Stimulated activated CD4-positive, alpha-beta T cell treated with anti-CD3 and anti-CD28 coated beads, Interleukin-4, amount 100 ng/mL, for 4 hours (primary cell): ENCODE data around the gene PARM1.
"Not testable (repeated sequence)": the region's sequence is repeated elsewhere in the genome, so short reads cannot be mapped to it uniquely, and the experiment has no call there.

ENCODE experiments used
- DNase-seq, 2 experiments: peaks; one replicate each; pipeline ENCODE4 v3.0.0-alpha.2; 2020

PARM1 gene

DNA sequence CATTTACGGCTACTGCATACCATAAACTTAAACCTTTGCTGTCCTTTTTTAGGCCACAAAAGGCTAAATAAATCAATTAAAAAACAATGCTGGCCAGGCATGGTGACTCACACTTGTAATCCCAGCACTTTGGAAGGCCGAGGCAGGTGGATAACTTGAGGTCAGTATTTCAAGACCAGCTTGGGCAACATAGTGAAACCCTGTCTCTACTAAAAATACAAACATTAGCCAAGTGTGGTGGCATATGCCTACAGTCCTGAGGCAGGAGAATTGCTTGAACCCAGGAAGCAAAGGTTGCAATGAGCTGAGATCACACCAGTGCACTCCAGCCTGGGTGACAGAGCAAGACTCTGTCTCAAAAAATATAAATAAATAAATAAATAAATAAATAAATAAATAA, 61.5 kb downstream of the PARM1 start:
- not testable (repeated sequence) for DNase-seq

DNA sequence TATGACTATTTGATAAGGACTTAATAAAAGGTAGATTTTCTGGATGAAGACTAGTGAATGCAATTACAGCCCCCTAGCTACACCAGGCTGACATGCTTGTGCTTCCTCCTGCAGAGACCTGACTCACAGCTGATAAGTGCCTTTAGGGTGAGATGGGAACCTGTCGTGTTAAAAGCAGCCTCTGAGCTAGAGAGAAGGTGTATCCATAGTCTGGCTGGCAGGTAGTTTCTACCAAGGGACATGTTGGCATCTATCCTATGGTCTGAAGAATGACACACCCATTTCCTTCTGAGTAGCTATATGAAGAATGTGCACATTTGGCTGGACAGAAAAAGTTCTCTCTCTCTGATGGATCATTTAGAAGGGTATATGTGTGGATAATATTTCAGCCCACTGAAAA, 64.1 kb downstream of the PARM1 start:
- DNase-seq, result no peak

DNA sequence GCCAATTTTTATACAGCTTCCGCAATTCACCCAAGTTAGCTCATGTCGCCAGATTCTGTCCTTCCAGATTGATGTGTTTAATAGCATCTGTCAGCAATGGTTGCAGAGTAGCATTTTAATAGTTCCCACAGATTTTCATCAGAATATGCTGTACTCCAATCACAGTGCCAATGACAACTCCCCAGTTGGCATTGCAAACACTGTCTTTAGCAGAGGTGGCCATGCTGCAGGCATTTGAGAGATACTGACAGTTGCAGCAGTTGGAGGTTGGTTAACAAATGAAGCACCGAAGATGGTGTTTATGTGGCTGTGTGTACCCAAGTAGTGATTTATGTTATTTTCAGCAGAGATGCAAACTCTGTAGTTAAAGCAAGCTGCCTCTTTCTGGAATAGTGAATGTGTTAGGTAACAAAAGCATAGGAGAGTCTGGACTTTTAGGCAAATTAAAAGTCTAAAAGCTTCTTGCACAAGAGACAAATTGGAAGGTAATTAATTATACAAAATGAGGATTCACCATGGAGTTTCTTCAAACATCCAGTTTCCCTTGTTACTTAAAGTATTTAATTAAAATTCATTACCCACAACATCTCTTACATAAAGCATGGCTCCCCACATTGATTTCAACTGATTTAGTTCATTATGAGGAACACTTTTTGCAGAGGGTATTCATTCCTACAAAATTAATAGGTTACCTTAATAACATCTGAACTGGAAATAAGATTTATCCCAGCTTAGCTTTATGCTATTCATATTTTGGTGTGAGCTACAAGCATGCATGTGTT, 65.2 kb downstream of the PARM1 start:
- no peak for DNase-seq

- no peak for DNase-seq
These were observed 66.9 kb downstream of the PARM1 start for GRCh38 chr4:74999714-75000309.

GRCh38 chr4:75001871-75002270, 69.0 kb downstream of the PARM1 start:
- no peak for DNase-seq

DNA sequence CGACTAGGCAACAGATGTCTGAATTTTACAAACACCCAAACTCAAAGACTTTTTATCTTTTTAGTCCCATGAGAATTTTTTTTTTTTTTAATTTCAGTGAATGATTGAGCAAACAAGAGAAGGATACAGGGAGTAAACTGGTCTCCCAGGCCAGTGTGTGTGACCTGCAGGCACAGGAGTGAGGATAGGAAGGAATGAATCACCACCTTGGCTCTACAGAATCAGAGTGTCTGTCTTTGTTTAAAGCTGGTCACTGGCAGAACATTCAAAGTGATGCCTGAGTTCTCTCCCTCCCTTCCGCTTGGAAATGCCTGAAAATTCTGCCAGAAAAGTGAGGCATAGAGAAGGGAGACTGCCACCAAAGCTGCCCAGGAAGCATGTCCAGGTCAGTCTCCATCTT, 69.5 kb downstream of the PARM1 start:
- DNase-seq, result no peak

DNA sequence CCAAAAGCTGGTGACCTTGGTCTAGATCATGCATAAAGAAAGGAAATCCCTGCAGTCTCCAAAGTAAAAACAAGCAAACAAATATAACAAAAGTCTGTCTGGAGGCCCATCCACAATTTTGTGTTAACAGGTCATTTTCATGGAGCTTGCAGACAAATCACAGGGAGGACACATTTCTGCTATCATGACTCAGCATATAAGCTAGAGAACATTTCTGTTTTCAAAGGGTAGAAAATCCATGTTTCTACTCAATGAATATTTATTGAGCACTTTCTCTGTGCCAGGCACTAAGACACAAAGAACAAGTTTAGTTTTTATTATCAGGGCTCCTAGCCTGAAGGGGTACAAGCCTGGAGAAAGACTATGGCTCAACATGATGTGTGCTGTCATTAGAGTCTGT, 71.1 kb downstream of the PARM1 start:
- DNase-seq, result no peak

- DNase-seq, result no peak
These were observed 72.1 kb downstream of the PARM1 start for GRCh38 chr4:75004755-75005668.

- DNase-seq, result no peak
These were observed 72.8 kb downstream of the PARM1 start for GRCh38 chr4:75005727-75006126.

GRCh38 chr4:75007891-75008290, 75.0 kb downstream of the PARM1 start:
- DNase-seq, result no peak

- DNase-seq, result no peak
These were observed 76.2 kb downstream of the PARM1 start for GRCh38 chr4:75009138-75009537.

GRCh38 chr4:75011131-75011795, 78.3 kb downstream of the PARM1 start:
- DNase-seq, result no peak

DNA sequence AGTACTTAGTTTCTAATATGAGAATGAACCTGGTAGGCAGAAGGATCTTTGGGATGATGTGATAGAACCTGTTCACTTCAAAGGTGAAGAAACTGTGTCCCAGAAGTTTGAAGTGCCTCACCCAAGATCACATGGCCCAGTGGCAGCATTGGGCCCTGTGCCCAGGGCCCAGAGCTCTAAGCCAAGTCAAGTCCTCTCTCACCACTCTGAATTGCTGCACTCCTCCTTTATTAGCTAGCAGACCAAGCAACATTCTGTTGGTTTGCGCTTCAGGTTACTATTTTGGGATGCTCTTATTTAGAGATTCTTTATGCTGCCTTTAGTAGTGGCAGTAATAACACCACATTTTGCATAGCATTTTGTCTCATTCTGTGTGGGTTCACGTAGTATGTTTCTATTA, 82.7 kb downstream of the PARM1 start:
- DNase-seq, result no peak

GRCh38 chr4:75016472-75016871, 83.6 kb downstream of the PARM1 start:
- no peak for DNase-seq

DNA sequence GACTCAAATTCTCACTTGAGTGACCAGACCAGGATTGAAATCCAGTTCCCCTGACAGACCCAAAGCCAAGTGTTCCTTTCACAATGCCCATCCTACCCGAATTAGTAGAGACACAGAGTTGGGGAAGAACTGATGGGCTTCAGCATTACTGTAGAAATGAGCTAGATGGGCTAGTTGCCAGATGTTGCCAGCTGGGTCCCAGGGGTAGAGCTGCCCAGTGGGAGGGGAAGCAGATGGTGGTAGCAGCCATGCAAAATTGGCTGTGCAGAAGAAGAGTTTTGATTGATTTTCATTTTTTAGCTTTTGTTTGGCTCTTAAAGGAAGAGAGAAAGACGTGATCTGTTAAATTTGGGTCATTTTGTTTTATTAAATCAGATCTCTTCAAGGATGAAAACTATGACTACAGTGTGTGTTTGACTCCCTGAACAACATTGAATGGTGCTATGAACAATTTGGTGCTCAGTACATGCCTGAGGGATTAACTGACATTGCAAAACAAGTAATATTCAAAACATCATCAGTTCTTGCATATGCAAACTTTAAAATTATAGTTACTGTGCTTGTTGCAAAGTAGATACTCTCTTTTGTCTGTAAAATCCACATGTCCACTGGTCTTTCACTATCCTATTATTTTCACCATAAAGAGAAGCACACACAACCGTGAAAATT, 86.0 kb downstream of the PARM1 start:
- DNase-seq, result no peak

DNA sequence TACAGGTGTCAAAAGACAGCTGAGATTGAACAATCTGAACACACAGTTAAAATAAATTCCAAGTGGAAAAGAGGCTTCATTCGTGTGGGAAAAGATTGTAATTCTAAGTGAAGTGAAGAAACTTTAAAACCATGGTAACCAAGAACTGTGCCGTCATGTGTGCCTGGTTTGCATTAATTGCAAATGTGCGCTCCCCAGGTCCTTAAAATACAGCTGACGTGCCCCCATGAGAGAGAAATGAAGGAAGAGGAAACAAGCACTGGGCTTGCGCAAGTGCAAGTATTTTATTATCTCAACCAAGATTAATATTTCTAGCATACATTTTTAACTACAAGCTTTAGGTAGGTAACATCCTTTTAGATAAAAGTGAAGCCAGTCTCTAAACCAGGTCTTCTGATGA, 92.5 kb downstream of the PARM1 start:
- DNase-seq, result no peak

DNA sequence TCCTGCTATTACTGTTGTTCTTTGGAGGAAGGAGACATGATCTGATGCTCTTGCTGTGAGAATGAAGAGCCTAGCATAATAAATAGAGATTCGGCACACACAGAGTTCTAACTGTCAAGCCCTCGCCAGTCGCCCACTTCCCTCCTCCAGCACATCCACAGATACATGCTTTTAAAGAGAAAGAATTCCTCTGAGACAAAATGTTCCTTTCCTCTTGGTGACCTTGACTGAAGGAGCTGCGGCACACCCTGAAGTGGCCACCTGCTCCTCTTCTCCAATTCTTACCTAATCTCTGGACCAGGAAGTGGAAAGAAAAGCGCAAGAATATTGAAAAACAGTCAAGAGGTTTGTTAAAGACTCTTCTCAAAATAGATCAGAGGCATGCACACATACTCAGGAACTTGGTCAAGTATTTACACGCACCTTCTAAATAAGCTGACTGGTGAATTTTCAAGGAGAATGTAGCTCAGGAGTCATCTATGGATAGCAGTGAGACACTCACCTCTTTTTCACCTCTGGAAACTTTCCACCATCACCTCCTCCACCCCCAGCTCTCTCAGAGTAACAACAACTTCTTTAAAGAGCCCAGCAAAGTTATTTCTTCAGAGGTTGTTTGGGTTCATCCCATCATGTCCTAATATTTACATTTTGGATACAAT, 95.4 kb downstream of the PARM1 start:
- no peak for DNase-seq

DNA sequence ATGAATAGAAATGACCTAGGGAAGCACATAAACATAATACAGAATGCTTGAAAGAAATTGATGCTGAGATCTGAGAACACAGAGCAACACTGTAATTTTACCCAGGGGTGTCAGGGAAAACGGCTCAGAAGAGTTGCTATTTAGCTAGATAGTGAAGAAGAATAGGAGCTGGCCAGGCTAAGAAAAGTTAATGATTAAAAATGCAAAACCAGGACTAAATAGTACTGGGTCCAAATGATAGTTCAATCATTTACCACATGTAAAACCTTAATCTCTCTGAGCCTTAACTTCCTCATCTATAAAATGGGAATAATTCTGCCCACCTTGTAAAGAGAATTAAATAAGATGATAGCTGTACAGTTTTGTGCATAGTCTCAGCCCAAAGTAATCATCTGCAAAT, 97.1 kb downstream of the PARM1 start:
- DNase-seq, result no peak

GRCh38 chr4:75030649-75031235, 97.8 kb downstream of the PARM1 start:
- no peak for DNase-seq

- DNase-seq, result no peak
These were observed 98.9 kb downstream of the PARM1 start for GRCh38 chr4:75031775-75032174.

GRCh38 chr4:75034523-75034922, 101.6 kb downstream of the PARM1 start:
- DNase-seq, result no peak

DNA sequence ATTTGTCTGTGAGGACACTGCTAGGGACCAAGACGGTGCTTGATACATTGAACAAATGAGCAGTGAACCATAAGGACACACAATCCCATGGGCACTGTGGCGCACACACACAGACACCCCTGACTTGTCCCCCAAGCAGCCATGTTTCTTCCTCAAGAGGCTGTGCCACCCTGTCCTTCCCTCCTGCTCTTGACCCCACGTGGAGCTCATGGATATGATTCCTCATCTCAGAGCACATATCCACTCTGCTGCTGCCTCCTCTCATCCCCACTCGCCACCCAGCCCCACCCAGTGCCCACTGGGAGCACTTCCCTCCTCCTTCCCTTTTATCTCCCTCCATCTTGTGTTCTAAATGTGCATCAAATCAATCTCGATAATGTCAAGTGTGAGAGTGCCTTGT, 102.4 kb downstream of the PARM1 start:
- DNase-seq, result no peak
